ENCODE results near the gene TMEM141.
A peak's percentile ranks its signal among the peaks of the same experiment; 100 is the strongest.
"Not testable (repeated sequence)": the region's sequence is repeated elsewhere in the genome, so short reads cannot be mapped to it uniquely, and the experiment has no call there.

Gene TMEM141

GRCh38 chr9:136799854-136800657 lies 8.9 kb downstream of the TMEM141 start:
- DNase-seq: peak; percentile 94
- Histone ChIP-seq H3K36me3 (peaks cover 15% of the 10 kb centered on the region), H3K4me3 (ENCODE audit: low read depth, low read length) (peak overlapping the region; percentile 56), H3K27ac (peak overlapping the region; percentile 86), H3K27me3 (ENCODE audit: insufficient read depth, low read depth, severe bottlenecking) (no peaks in the 10 kb centered on the region), H3K9me3 (ENCODE audit: severe bottlenecking) (no peaks in the 10 kb centered on the region)
- TF ChIP-seq CTCF (IDR thresholded peaks at IDR 0.05; ENCODE audit: low read depth, low read length): no peak

GRCh38 chr9:136802321-136802720 lies 11.2 kb downstream of the TMEM141 start:
- Histone ChIP-seq H3K27ac (peak overlapping the region; percentile 60), H3K36me3 (peaks cover 32% of the 10 kb centered on the region), H3K27me3 (ENCODE audit: insufficient read depth, low read depth, severe bottlenecking) (no peaks in the 10 kb centered on the region), H3K4me3 (ENCODE audit: low read depth, low read length) (no peak overlapping the region), H3K9me3 (ENCODE audit: severe bottlenecking) (no peaks in the 10 kb centered on the region)
- TF ChIP-seq CTCF (IDR thresholded peaks at IDR 0.05; ENCODE audit: low read depth, low read length): no peak
- DNase-seq: no peak

GRCh38 chr9:136803009-136803550 lies 11.9 kb downstream of the TMEM141 start:
- H3K9me3 ChIP-seq (ENCODE audit: severe bottlenecking); H3K27me3 ChIP-seq (ENCODE audit: insufficient read depth, low read depth, severe bottlenecking); DNase-seq; H3K4me3 ChIP-seq (ENCODE audit: low read depth, low read length): not testable (repeated sequence)
- H3K36me3 ChIP-seq: peaks cover 33% of the 10 kb centered on the region
- H3K27ac ChIP-seq: peak overlapping the region; percentile 90

- H3K36me3 ChIP-seq: peaks cover 39% of the 10 kb centered on the region
- peak overlapping the region; percentile 90 for H3K27ac ChIP-seq
- H3K4me3 ChIP-seq (ENCODE audit: low read depth, low read length): no peak overlapping the region
- H3K9me3 ChIP-seq (ENCODE audit: severe bottlenecking): no peaks in the 10 kb centered on the region
- H3K27me3 ChIP-seq (ENCODE audit: insufficient read depth, low read depth, severe bottlenecking): no peaks in the 10 kb centered on the region
- TF ChIP-seq CTCF (IDR thresholded peaks at IDR 0.05; ENCODE audit: low read depth, low read length): no peak
- peak; percentile 93 for DNase-seq
Observed at GRCh38 chr9:136803551-136804508, 12.7 kb downstream of the TMEM141 start.

- no peak for TF ChIP-seq CTCF (IDR thresholded peaks at IDR 0.05; ENCODE audit: low read depth, low read length)
- Histone ChIP-seq H3K9me3 (ENCODE audit: severe bottlenecking) (no peaks in the 10 kb centered on the region), H3K27me3 (ENCODE audit: insufficient read depth, low read depth, severe bottlenecking) (no peaks in the 10 kb centered on the region)
Observed at GRCh38 chr9:136804509-136805206, 13.5 kb downstream of the TMEM141 start.

More at GRCh38 chr9:136804509-136805206, 13.5 kb downstream of the TMEM141 start:
- no peak overlapping the region for H3K4me3 ChIP-seq (ENCODE audit: low read depth, low read length)
- H3K36me3 ChIP-seq: peaks cover 47% of the 10 kb centered on the region
- H3K27ac ChIP-seq: peak overlapping the region; percentile 90
- peak; percentile 58 for DNase-seq

Data from WERI-Rb-1 (cell line).